Right lobe of liver (tissue), 4 donors: ENCODE measurements around the gene RHEB.
A peak's percentile ranks its signal among the peaks of the same experiment; 100 is the strongest.

ENCODE experiments used
- CTCF ChIP-seq, 4 donors: fragments of 200-600 bp in 3 of 4; fragments of 450-650 bp in 1 of 4; IDR thresholded peaks; one replicate each; pipeline versions ENCODE4 v1.5.1 to v1.8.0; 2016 to 2022; ENCODE audit warnings: antibody characterized with exemption in 4 of 4, mild to moderate bottlenecking in 2 of 4
- POLR2A ChIP-seq: fragments of 450-650 bp; IDR thresholded peaks from one replicate; pipeline ENCODE4 v1.6.1; 2017; ENCODE audit warnings: antibody characterized with exemption, mild to moderate bottlenecking
- donor health status: DM: no; HTN: no; CAD: no.
- donor health status: DM: no; HTN: no; CAD: no.
- donor health status: DM: no; HTN: yes; CAD: no.

DNA sequence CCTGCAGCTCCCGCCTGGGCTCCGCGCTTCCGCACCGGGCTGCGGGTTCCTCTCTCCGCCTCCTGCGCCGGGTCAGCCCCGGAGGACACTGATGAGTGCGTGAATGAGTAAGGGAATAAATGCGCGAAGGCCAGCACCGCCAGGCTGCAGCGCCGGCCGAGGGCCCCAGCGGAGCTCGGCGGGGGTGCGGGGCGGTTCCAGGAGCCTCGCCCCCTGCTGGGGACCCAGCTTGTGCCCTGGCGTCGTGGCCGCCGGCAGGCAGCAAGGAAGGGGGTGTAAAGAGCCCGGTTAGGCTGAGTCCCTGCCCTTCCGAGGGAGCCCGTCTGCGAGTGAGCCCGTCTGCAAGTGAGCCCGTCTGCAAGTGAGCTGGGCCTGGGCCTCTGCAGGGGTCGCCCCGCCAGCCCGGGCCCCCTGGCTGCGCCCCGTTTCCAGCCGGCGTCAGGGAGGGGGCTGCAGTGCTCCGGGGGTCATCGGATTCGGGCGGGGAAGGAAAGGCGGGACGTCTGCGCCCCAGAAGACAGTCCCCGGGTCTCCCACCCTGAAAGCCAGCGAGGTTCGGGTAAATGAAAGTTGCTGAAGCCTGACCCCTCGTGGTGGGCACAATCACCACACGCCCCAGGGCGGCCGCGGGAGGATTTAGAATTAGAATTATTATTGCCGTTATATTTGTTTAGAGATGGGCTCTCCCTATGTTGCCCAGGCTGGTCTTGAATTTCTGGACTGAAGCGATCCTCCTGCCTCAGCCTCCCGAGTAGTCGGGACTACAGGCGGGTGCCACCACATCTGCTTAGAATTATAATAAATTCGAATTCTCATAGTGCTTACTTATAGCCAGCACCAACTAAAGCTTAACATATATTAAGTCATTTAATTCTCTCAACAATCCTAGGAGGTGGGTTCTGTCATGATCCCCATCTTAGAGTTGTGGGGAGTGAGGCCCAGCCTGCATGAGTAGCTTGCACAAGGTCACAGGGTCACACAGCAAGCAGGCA lies 71.1 kb downstream of the RHEB start:
- TF ChIP-seq POLR2A (no peak), CTCF (IDR thresholded peaks at IDR 0.05) (peak; percentile 77 to 87 (median 82))
